Stimulated activated CD4-positive, alpha-beta T cell treated with anti-CD3 and anti-CD28 coated beads, Interleukin-4, amount 100 ng/mL, for 48 hours (primary cell): Measurements from ENCODE around the gene SLC25A34.
"Not testable (repeated sequence)": the region's sequence is repeated elsewhere in the genome, so short reads cannot be mapped to it uniquely, and the experiment has no call there.

ENCODE experiments used
- DNase-seq, 2 donors: peaks; one replicate each; pipeline ENCODE4 v3.0.0-alpha.2; 2020; ENCODE audit warnings: low read depth in 2 of 2

Gene SLC25A34

GRCh38 chr1:15736038-15736891 lies at the start of gene SLC25A34:
TSS of gene SLC25A34 (plus strand) at chr1:15736258. CDS start at chr1:15736486, 228 bp downstream.
- DNase-seq: no peak

- no peak for DNase-seq
Observed at GRCh38 chr1:15687446-15687845, 48.6 kb upstream of the SLC25A34 start.

GRCh38 chr1:15690317-15690716 lies 45.7 kb upstream of the SLC25A34 start:
- no peak for DNase-seq

GRCh38 chr1:15691434-15692032 lies 44.5 kb upstream of the SLC25A34 start:
- DNase-seq: no peak

GRCh38 chr1:15692121-15692682 lies 43.9 kb upstream of the SLC25A34 start:
- no peak for DNase-seq

GRCh38 chr1:15693371-15693770 lies 42.7 kb upstream of the SLC25A34 start:
- no peak for DNase-seq

GRCh38 chr1:15696956-15697521 lies 39.0 kb upstream of the SLC25A34 start:
- peak in 1 of 2 donors; percentile 14 for DNase-seq

GRCh38 chr1:15698201-15698600 lies 37.9 kb upstream of the SLC25A34 start:
- no peak for DNase-seq

- not testable (repeated sequence) for DNase-seq
Observed at GRCh38 chr1:15699321-15699720, 36.7 kb upstream of the SLC25A34 start.

- no peak for DNase-seq
Observed at GRCh38 chr1:15700508-15700907, 35.5 kb upstream of the SLC25A34 start.

- no peak for DNase-seq
Observed at GRCh38 chr1:15701784-15702183, 34.3 kb upstream of the SLC25A34 start.

- no peak for DNase-seq
Observed at GRCh38 chr1:15702722-15703550, 33.1 kb upstream of the SLC25A34 start.

GRCh38 chr1:15703562-15703961 lies 32.5 kb upstream of the SLC25A34 start:
- no peak for DNase-seq

GRCh38 chr1:15704526-15705183 lies 31.4 kb upstream of the SLC25A34 start:
- DNase-seq: no peak

- no peak for DNase-seq
Observed at GRCh38 chr1:15705184-15705566, 30.9 kb upstream of the SLC25A34 start.

GRCh38 chr1:15706751-15707150 lies 29.3 kb upstream of the SLC25A34 start:
- no peak for DNase-seq

GRCh38 chr1:15707239-15707925 lies 28.7 kb upstream of the SLC25A34 start:
- no peak for DNase-seq

- DNase-seq: no peak
Observed at GRCh38 chr1:15708486-15709137, 27.4 kb upstream of the SLC25A34 start.

- no peak for DNase-seq
Observed at GRCh38 chr1:15709226-15709625, 26.8 kb upstream of the SLC25A34 start.

GRCh38 chr1:15712168-15712567 lies 23.9 kb upstream of the SLC25A34 start:
- DNase-seq: no peak
